Activated naive CD4-positive, alpha-beta T cell treated with anti-CD3 and anti-CD28 coated beads for 36 hours (primary cell): ENCODE measurements around the gene PM20D1. TPM values are rescaled to one million over a fixed set of nuclear protein-coding genes. Genes with fewer than 3 reads are reported as not detected.

Experiments used
- CTCF ChIA-PET: fragments of 350-600 bp; sonication (Branson Sonifier 250); formaldehyde crosslinking; loops from one replicate; lab custom pipeline; 2021; ENCODE audit warnings: antibody characterized with exemption; lab: Charles Lee
- DNase-seq: peaks from one replicate; pipeline ENCODE4 v3.0.0-alpha.2; 2020
- H3K27ac Mint-ChIP-seq: one replicate; pipeline ENCODE4 v1.8.0; 2021; ENCODE audit warnings: mild to moderate bottlenecking, mixed read lengths
- H3K27me3 Mint-ChIP-seq: one replicate; pipeline ENCODE4 v1.8.0; 2021; ENCODE audit warnings: low read depth, mixed read lengths
- H3K36me3 Mint-ChIP-seq: one replicate; pipeline ENCODE4 v1.8.0; 2021; ENCODE audit warnings: low read depth, mixed read lengths
- H3K4me1 Mint-ChIP-seq: one replicate; pipeline ENCODE4 v1.8.0; 2021; ENCODE audit warnings: low read depth, mixed read lengths
- H3K4me3 Mint-ChIP-seq: one replicate; pipeline ENCODE4 v1.8.0; 2021; ENCODE audit warnings: mild to moderate bottlenecking, moderate library complexity, mixed read lengths
- H3K9me3 Mint-ChIP-seq: one replicate; pipeline ENCODE4 v1.8.0; 2021; ENCODE audit warnings: mixed read lengths
- intact Hi-C: fragments of 100-400 bp; cut with micrococcal nuclease; formaldehyde crosslinking; loops from one replicate; pipeline ENCODE4 v1.15.1; 2023
- total RNA-seq, 2 experiments: library from RNA; stranded (reverse); gene quantifications; one replicate each; pipeline ENCODE4 v1.2.3, GENCODE V29; 2021

Gene PM20D1
- total RNA-seq, 2 experiments from 2014 or later, result 0.59 to 0.62 TPM

GRCh38 chr1:205812271-205812877 is 37.6 kb downstream of the PM20D1 start:
- DNase-seq, result peak; percentile 24
- no peaks in the 10 kb centered on the region for H3K9me3 Mint-ChIP-seq
- H3K27me3 Mint-ChIP-seq, result no peaks in the 10 kb centered on the region
- CTCF ChIA-PET, result interaction anchor here (0.7 to 2.5 kb wide), 3 partner anchors 21 to 165 kb away, joined by 3 to 16 read pairs (median 5); no protein-coding TSS in a partner anchor
- peak overlapping the region; percentile 88 for H3K4me3 Mint-ChIP-seq
- peak overlapping the region; percentile 74 for H3K27ac Mint-ChIP-seq
- H3K4me1 Mint-ChIP-seq, result peaks cover 54% of the 10 kb centered on the region
- intact Hi-C loops, result loop anchor here (2.0 kb wide), 1 partner anchor 36 kb away; no protein-coding TSS in a partner anchor
- H3K36me3 Mint-ChIP-seq, result peaks cover 15% of the 10 kb centered on the region

DNA sequence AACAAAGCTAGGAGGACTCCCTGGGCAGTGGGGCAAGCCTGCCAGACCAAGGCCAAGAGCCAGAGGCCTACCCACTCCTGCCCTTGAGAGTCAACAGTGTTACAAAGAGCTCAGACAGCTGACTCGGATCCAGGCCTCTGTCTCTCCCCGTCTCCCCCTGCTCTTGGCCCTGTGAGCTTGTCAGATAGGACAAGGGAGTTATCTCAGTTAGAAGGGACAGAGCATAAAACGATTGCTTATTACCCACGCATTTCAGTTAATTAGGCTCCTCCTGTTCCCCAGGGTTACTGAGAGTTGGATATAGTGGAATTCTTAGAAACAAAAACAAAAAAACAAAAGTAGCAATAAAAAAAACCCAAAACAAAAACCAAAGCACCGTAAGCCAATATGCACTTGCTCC is 38.3 kb downstream of the PM20D1 start:
- H3K27me3 Mint-ChIP-seq, result no peaks in the 10 kb centered on the region
- no peak for DNase-seq
- peaks cover 61% of the 10 kb centered on the region for H3K4me1 Mint-ChIP-seq
- intact Hi-C loops, result loop anchor here (2.0 kb wide), 1 partner anchor 37 kb away; no protein-coding TSS in a partner anchor
- H3K27ac Mint-ChIP-seq, result no peak overlapping the region
- H3K36me3 Mint-ChIP-seq, result peaks cover 19% of the 10 kb centered on the region
- H3K4me3 Mint-ChIP-seq, result peak overlapping the region; percentile 88
- no peaks in the 10 kb centered on the region for H3K9me3 Mint-ChIP-seq
- CTCF ChIA-PET, result interaction anchor here (0.7 to 2.5 kb wide), 3 partner anchors 20 to 166 kb away, joined by 3 to 16 read pairs (median 5); no protein-coding TSS in a partner anchor

DNA sequence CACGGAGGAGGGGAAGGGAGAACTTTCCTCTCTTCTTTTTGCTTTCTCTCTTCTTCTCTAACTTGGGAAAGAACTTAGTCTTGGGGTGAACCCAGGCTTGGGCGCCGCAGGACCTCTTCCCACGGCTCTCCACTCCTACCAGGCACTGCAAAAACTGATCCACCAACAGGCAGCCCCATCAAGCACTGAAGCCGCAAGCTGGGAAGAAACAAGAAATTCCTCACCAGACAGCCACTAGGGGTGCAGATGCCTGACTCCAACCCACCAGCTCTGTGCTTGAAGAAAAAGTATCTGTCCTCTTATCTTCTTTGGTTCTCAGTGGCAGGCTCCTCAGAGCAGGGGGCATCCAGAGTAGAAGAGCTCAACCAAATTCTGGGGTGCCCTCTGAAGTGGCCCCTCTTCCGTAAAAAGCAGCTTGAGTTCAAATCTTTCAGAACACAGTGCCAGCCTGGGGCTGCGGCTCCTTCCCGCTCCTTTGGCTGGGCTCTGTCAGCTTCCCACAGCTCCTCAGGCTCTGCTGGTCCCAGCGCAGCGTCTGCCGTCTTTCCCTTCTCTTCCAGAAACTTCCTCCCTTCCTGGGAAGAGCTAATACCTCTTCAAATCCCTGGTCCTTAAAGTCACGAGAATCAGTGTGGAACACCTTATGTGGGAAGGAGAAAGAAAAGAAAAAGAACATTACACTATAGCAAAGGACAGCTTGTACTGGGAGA is 39.3 kb downstream of the PM20D1 start:
- no peak overlapping the region for H3K4me3 Mint-ChIP-seq

DNA sequence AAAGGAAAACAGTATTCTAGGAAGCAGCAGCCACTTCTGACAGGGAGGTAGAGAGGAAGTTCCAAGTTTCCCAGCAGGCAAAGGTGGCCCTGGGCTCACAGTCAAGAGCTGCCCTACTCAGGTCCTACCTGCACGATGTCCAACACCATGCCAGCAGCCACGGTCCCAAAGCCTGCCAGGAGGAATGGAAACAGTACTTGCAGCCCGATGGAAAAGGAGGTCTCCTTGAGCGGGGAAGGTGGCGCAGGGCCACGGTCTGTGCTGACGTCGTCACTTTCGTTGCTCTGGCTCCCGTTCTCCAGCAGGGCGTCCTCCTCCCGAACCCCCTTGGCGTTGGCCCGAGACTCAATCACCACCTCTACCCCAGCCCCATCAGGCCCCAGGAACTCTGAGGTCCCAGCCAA is 40.0 kb downstream of the PM20D1 start:
- CTCF ChIA-PET, result interaction anchor here (0.6 to 1.0 kb wide), 3 partner anchors 8 to 208 kb away, joined by 3 read pairs; no protein-coding TSS in a partner anchor
- Mint-ChIP-seq H3K9me3 (no peaks in the 10 kb centered on the region), H3K27ac (no peak overlapping the region), H3K36me3 (peaks cover 19% of the 10 kb centered on the region), H3K4me1 (peaks cover 78% of the 10 kb centered on the region), H3K27me3 (no peaks in the 10 kb centered on the region), H3K4me3 (no peak overlapping the region)
- DNase-seq, result no peak
- intact Hi-C loops, result no loop called here

More for the DNA sequence above, 39.3 kb downstream of the PM20D1 start:
- Mint-ChIP-seq H3K27me3 (no peaks in the 10 kb centered on the region), H3K27ac (peak overlapping the region; percentile 48), H3K9me3 (no peaks in the 10 kb centered on the region), H3K4me1 (peaks cover 71% of the 10 kb centered on the region), H3K36me3 (peaks cover 19% of the 10 kb centered on the region)
- intact Hi-C loops, result no loop called here
- DNase-seq, result no peak
- CTCF ChIA-PET, result interaction anchor here (0.6 to 2.5 kb wide), 7 partner anchors 8 to 208 kb away, joined by 3 to 16 read pairs (median 3); no protein-coding TSS in a partner anchor

GRCh38 chr1:205809469-205809868 is 40.5 kb downstream of the PM20D1 start:
- CTCF ChIA-PET, result no interaction called here
- intact Hi-C loops, result no loop called here
- Mint-ChIP-seq H3K27ac (no peak overlapping the region), H3K9me3 (no peaks in the 10 kb centered on the region), H3K4me1 (peaks cover 82% of the 10 kb centered on the region), H3K4me3 (no peak overlapping the region), H3K27me3 (no peaks in the 10 kb centered on the region), H3K36me3 (peaks cover 19% of the 10 kb centered on the region)
- no peak for DNase-seq

DNA sequence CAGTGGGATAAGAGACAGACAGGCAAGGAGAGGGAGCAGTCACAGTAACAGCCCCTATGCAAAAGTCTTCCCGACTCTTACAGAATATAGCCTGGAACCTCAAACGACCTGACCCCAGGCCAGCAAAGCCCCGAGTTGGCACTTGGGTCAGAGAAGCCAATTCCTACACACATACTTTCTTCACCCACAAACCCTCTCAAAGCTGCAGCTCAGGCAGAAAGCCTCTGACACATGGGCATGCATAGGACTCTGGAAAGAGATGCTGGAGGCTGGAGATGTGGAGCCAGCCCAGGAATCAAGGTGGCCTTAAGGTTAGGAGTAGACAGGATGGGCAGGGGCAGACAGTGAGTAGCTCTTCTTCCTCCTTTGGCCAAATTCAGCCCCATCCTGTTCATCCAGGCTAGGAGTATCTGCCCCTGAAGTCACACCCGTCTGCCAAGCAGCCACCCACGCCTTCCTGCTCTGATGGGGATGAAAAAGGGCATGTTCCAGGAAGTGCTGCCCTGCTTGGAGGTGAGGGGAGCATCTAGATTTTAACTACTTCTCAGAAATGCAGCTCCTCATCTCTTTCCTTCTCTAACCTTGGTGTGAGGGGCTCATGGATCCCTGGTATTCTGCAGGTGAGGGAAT is 44.7 kb downstream of the PM20D1 start:
- Mint-ChIP-seq H3K27ac (peak overlapping the region; percentile 83), H3K9me3 (no peaks in the 10 kb centered on the region), H3K4me3 (peak overlapping the region; percentile 58), H3K27me3 (no peaks in the 10 kb centered on the region), H3K36me3 (peaks cover 15% of the 10 kb centered on the region), H3K4me1 (peaks cover 62% of the 10 kb centered on the region)
- DNase-seq, result peak; percentile 87
- intact Hi-C loops, result loop anchor here (1.0 kb wide), 1 partner anchor 30 kb away; the partner anchor contains the start of gene RAB29
- CTCF ChIA-PET, result interaction anchor here (0.6 to 2.8 kb wide), 8 partner anchors 13 to 737 kb away, joined by 3 to 15 read pairs (median 4); no protein-coding TSS in a partner anchor

DNA sequence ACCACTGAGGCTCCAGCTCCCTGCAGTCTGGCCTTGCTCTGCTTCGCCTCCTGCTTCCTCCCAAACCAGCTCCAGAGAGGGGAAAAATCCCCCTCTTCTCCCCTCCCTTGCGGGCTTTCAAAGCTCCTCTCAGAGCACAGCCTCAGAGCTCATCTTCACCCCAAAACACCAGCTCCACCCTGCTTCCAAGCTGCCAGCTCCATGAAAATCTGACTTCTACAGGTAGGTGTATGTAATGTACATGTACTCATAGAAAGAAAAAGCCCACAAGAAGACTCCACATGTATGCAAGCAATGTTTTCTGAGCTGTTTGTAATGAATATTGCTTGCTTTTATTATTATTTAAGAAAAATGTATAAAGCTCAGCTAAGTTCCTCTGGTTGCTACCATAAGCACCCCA is 45.3 kb downstream of the PM20D1 start:
- H3K36me3 Mint-ChIP-seq, result peaks cover 14% of the 10 kb centered on the region
- H3K27ac Mint-ChIP-seq, result peak overlapping the region; percentile 83
- no peaks in the 10 kb centered on the region for H3K9me3 Mint-ChIP-seq
- no peaks in the 10 kb centered on the region for H3K27me3 Mint-ChIP-seq
- intact Hi-C loops, result loop anchor here (1.0 kb wide), 1 partner anchor 29 kb away; the partner anchor contains the start of gene RAB29
- H3K4me1 Mint-ChIP-seq, result peaks cover 56% of the 10 kb centered on the region
- H3K4me3 Mint-ChIP-seq, result no peak overlapping the region
- DNase-seq, result no peak
- CTCF ChIA-PET, result interaction anchor here (0.8 to 2.8 kb wide), 6 partner anchors 12 to 216 kb away, joined by 3 to 15 read pairs (median 4); no protein-coding TSS in a partner anchor

- Mint-ChIP-seq H3K4me1 (peaks cover 51% of the 10 kb centered on the region), H3K27me3 (no peaks in the 10 kb centered on the region), H3K4me3 (no peak overlapping the region), H3K36me3 (peaks cover 9% of the 10 kb centered on the region), H3K27ac (peak overlapping the region; percentile 19), H3K9me3 (no peaks in the 10 kb centered on the region)
- CTCF ChIA-PET, result interaction anchor here (1.1 to 2.8 kb wide), 4 partner anchors 12 to 173 kb away, joined by 3 to 15 read pairs (median 6); no protein-coding TSS in a partner anchor
- intact Hi-C loops, result no loop called here
- DNase-seq, result no peak
These were observed 45.9 kb downstream of the PM20D1 start for GRCh38 chr1:205803986-205804385.

DNA sequence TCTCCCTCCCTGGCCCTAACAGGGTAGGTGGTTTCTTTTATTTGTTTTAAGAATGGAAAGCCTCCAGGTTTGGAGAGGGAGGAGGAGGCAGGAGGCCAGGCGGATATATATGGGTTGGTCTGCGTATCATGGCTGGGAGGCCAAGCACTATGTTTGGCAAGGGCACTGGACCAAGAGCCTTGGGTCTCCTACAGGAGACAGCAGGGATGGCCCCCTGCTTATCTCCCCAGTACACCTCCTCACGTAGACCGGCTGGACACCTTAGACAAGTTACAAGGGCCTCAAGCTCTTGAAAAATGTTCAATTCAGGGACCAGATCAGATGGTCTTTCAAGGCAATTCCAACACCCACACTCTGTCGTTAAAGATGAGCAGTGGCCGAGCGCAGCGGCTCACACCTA is 47.9 kb downstream of the PM20D1 start:
- Mint-ChIP-seq H3K9me3 (no peaks in the 10 kb centered on the region), H3K27ac (no peak overlapping the region), H3K4me3 (no peak overlapping the region), H3K36me3 (peaks cover 5% of the 10 kb centered on the region), H3K27me3 (no peaks in the 10 kb centered on the region), H3K4me1 (peaks cover 35% of the 10 kb centered on the region)
- CTCF ChIA-PET, result interaction anchor here (0.7 to 1.4 kb wide), 3 partner anchors 8 to 116 kb away, joined by 3 read pairs; no protein-coding TSS in a partner anchor
- intact Hi-C loops, result no loop called here
- no peak for DNase-seq

DNA sequence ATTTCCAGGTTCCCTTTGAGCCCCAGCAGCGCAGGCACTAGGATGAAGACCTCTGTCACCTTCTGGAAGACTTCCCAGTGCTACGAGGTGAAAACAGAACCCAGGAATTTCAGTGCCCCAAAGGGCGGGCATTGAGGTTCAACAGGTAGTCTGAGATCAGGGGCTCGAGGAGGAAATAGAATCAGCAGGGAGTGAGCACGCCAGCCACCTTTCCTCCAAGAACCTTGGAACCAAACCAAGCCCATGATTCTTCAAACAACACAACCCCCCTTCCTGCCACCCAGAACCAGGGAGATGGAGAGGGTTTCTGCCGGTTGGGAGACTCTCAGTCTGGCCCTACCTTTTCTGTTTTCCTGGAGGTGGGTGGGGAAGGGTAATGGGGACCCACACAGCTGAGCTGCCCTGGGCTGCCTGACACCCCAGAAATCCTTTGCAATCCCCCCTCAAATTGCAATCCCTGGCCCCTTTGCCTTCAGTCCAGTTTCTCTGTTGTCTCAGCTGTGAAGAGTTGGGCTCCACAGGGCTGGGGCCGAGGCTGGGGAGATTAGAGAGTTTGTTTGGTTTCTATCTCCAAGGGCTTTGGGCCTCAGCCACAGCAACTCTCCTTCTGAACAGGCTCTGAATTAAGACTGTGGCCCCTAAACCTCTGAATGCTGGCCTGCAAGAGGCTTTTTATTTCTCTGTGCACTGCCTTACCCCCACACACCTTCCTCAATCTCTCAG is 48.8 kb downstream of the PM20D1 start:
- H3K27me3 Mint-ChIP-seq, result no peaks in the 10 kb centered on the region
- no peak overlapping the region for H3K27ac Mint-ChIP-seq
- intact Hi-C loops, result no loop called here
- H3K36me3 Mint-ChIP-seq, result peaks cover 6% of the 10 kb centered on the region
- CTCF ChIA-PET, result interaction anchor here (1.4 kb wide), 1 partner anchor 117 kb away, joined by 3 read pairs; no protein-coding TSS in a partner anchor
- H3K4me1 Mint-ChIP-seq, result peaks cover 26% of the 10 kb centered on the region
- no peaks in the 10 kb centered on the region for H3K9me3 Mint-ChIP-seq
- no peak overlapping the region for H3K4me3 Mint-ChIP-seq
- no peak for DNase-seq

DNA sequence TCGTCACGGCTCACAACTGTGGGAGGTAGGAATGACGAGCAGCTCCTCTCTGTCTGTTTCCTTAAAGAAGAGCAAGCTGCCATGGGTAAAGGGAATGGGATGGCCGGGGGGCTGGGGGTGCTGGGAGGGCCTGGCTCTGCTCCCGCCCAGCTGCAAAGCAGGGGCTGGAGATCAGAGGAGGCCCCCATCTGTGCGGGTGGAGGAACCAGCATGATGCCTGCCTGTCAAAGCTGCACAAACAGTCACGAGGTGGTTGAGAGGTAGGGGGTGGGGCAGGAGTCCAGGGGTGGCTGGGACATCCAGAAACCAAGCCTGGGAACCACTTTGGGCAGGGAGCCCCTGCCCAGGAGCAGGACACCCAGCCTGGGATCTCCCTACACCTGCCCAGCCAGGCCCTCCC is 49.5 kb downstream of the PM20D1 start:
- H3K36me3 Mint-ChIP-seq, result peaks cover 6% of the 10 kb centered on the region
- H3K4me3 Mint-ChIP-seq, result no peak overlapping the region
- intact Hi-C loops, result no loop called here
- DNase-seq, result no peak
- no peaks in the 10 kb centered on the region for H3K9me3 Mint-ChIP-seq
- no peak overlapping the region for H3K27ac Mint-ChIP-seq
- no peaks in the 10 kb centered on the region for H3K27me3 Mint-ChIP-seq
- H3K4me1 Mint-ChIP-seq, result peaks cover 19% of the 10 kb centered on the region
- CTCF ChIA-PET, result interaction anchor here (0.9 kb wide), 1 partner anchor 9 kb away, joined by 3 read pairs; no protein-coding TSS in a partner anchor
